Spleen (tissue), 11 donors: ENCODE measurements around the gene LENG8. TPM values are rescaled to one million over a fixed set of nuclear protein-coding genes. Genes with fewer than 3 reads are reported as not detected.

Experiments used
- DNase-seq: peaks from one replicate; pipeline ENCODE4 v3.0.0-alpha.2; 2020
- H3K27ac ChIP-seq, 8 donors: fragments of 200-600 bp; sonication (generic) in 7 of 8; 1 replicate in 4 of 8; 2 replicates in 4 of 8; pipeline versions ENCODE4 v1.5.0 to v1.8.0; 2016 to 2021; ENCODE audit warnings: inconsistent platforms in 4 of 8, mild to moderate bottlenecking in 4 of 8, moderate library complexity in 1 of 8
- H3K27me3 ChIP-seq, 7 donors: fragments of 200-600 bp; sonication (generic) in 6 of 7; replicated peaks in 1 of 7; 1 replicate in 4 of 7; 2 replicates in 3 of 7; pipeline versions ENCODE4 v1.5.0 to v1.8.0; 2016 to 2021; ENCODE audit warnings: inconsistent platforms in 3 of 7, mild to moderate bottlenecking in 1 of 7
- H3K36me3 ChIP-seq, 6 donors: fragments of 200-600 bp; sonication (generic) in 5 of 6; 1 replicate in 4 of 6; 2 replicates in 2 of 6; pipeline versions ENCODE4 v1.5.0 to v1.8.0; 2016 to 2021; ENCODE audit warnings: inconsistent platforms in 2 of 6
- H3K4me1 ChIP-seq, 6 donors: fragments of 200-600 bp; sonication (generic) in 5 of 6; 1 replicate in 3 of 6; 2 replicates in 3 of 6; pipeline versions ENCODE4 v1.5.0 to v1.8.0; 2016 to 2021; ENCODE audit warnings: inconsistent platforms in 3 of 6
- H3K4me3 ChIP-seq, 8 donors: fragments of 200-600 bp; sonication (generic) in 7 of 8; 1 replicate in 4 of 8; 2 replicates in 4 of 8; pipeline versions ENCODE4 v1.5.0 to v1.8.0; 2016 to 2021; ENCODE audit warnings: inconsistent platforms in 4 of 8, mild to moderate bottlenecking in 4 of 8, moderate library complexity in 2 of 8
- H3K9me3 ChIP-seq, 8 donors: fragments of 200-600 bp; sonication (generic) in 7 of 8; 1 replicate in 4 of 8; 2 replicates in 4 of 8; pipeline versions ENCODE4 v1.5.0 to v1.8.0; 2016 to 2021; ENCODE audit warnings: inconsistent platforms in 4 of 8
- POLR2A ChIP-seq, 3 donors: fragments of 450-650 bp; IDR thresholded peaks; one replicate each; pipeline ENCODE4 v1.5.1; 2017; ENCODE audit warnings: antibody characterized with exemption in 3 of 3, mild to moderate bottlenecking in 1 of 3
- POLR2AphosphoS5 ChIP-seq, 3 donors: sonication (generic); formaldehyde crosslinking; IDR thresholded peaks; one replicate each; pipeline ENCODE4 v1.5.1; 2017; ENCODE audit warnings: antibody characterized with exemption in 3 of 3
- WGBS, 5 donors: extraction: QIAGEN DNeasy Blood & Tissue Kit in 3 of 5; methylation state at CpG; one replicate each; pipeline versions ENCODE4 v1.1.5 to v1.1.7; 2013 to 2018; 5-methylcytosine and 5-hydroxymethylcytosine counted together
- intact Hi-C: fragments of 100-400 bp; cut with DNase I; formaldehyde crosslinking; loops from one replicate; pipeline ENCODE4 v1.15.0; 2023; ENCODE audit warnings: low total_unique reads
- polyA plus RNA-seq, 3 donors: library from polyadenylated mRNA; stranded (reverse); fragments of 200-250 nt; gene quantifications; one replicate each; pipeline ENCODE4 v1.2.1, GENCODE V29; 2013
- total RNA-seq, 7 donors: library from RNA; depleted of rRNA in 3 of 7; stranded (reverse); fragments of >200 nt in 3 of 7; fragmentation: NEBNext Ultra II Directional in 4 of 7; extraction: Animal tissue kit (Norgen Biotek cat#: 25700) in 4 of 7; gene quantifications; one replicate each; pipeline versions ENCODE4 v1.1.0 to v1.2.1, GENCODE V29; 2016 to 2021
- TF ChIP-seq, protein P1 (sequence below), 11 experiments: fragments of 200-600 bp in 7 of 11; fragments of 450-650 bp in 4 of 11; sonication (generic) in 4 of 11; IDR thresholded peaks in 8 of 11; conservative IDR thresholded peaks in 3 of 11; 1 replicate in 7 of 11; 2 replicates in 4 of 11; pipeline versions ENCODE4 v1.4.0 to v1.8.0; 2016 to 2021; ENCODE audit warnings: antibody characterized with exemption in 11 of 11, inconsistent platforms in 4 of 11, mild to moderate bottlenecking in 1 of 11
- donor health status: healthy with polysubstance abuse.
- donor health status: DM: no; HTN: no; CAD: no; lungs with moderate emphysema.
- donor health status: DM: no; HTN: no; CAD: no.
- donor health status: Bipolar disorder and iron deficiency.
- donor health status: healthy.
- donor health status: DM: no; HTN: no; CAD: no.
- donor health status: DM: yes; HTN: yes; CAD: no.

Gene LENG8
- total and polyA plus RNA-seq, 10 donors, result 69.2 to 293 (median 178) TPM

DNA sequence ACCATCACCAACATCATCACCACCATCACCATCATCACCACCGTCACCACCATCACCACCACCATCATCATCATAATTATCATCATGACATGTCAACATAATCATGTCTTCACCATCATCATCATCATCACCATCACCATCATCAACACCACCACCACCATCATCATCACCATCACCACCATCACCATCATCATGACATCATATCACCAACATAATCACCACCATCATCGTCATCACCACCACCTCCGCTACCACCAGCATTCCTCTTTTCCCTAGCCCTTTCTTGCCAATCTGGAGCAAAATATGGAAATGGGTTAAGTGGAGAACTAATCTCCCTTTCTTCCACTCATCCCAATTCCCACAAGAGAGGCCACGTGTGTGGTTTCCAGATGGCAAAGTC lies 34.8 kb upstream of the LENG8 start:
- peaks cover 0 to 44% (median 18%) of the 10 kb centered on the region in 6 donors for H3K4me1 ChIP-seq
- intact Hi-C loops, result no loop called here
- 87 to 94% (median 90%) methylated on average over 4 of the region's 4 CpGs for WGBS, 5 donors
- H3K27ac ChIP-seq, result no peak overlapping the region
- H3K4me3 ChIP-seq, result no peak overlapping the region
- TF ChIP-seq POLR2A (IDR thresholded peaks at IDR 0.05), result no peak
- TF ChIP-seq POLR2AphosphoS5 (IDR thresholded peaks at IDR 0.05), result no peak
- TF ChIP-seq, protein P1, sequence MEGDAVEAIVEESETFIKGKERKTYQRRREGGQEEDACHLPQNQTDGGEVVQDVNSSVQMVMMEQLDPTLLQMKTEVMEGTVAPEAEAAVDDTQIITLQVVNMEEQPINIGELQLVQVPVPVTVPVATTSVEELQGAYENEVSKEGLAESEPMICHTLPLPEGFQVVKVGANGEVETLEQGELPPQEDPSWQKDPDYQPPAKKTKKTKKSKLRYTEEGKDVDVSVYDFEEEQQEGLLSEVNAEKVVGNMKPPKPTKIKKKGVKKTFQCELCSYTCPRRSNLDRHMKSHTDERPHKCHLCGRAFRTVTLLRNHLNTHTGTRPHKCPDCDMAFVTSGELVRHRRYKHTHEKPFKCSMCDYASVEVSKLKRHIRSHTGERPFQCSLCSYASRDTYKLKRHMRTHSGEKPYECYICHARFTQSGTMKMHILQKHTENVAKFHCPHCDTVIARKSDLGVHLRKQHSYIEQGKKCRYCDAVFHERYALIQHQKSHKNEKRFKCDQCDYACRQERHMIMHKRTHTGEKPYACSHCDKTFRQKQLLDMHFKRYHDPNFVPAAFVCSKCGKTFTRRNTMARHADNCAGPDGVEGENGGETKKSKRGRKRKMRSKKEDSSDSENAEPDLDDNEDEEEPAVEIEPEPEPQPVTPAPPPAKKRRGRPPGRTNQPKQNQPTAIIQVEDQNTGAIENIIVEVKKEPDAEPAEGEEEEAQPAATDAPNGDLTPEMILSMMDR (IDR thresholded peaks at IDR 0.05 in 8 of 11, conservative IDR thresholded peaks at IDR 0.05 in 3 of 11), result no peak
- no peak for DNase-seq
- H3K9me3 ChIP-seq, result no peaks in the 10 kb centered on the region
- H3K27me3 ChIP-seq, result peaks cover 15 to 75% (median 41%) of the 10 kb centered on the region in 7 donors
- no peaks in the 10 kb centered on the region for H3K36me3 ChIP-seq

DNA sequence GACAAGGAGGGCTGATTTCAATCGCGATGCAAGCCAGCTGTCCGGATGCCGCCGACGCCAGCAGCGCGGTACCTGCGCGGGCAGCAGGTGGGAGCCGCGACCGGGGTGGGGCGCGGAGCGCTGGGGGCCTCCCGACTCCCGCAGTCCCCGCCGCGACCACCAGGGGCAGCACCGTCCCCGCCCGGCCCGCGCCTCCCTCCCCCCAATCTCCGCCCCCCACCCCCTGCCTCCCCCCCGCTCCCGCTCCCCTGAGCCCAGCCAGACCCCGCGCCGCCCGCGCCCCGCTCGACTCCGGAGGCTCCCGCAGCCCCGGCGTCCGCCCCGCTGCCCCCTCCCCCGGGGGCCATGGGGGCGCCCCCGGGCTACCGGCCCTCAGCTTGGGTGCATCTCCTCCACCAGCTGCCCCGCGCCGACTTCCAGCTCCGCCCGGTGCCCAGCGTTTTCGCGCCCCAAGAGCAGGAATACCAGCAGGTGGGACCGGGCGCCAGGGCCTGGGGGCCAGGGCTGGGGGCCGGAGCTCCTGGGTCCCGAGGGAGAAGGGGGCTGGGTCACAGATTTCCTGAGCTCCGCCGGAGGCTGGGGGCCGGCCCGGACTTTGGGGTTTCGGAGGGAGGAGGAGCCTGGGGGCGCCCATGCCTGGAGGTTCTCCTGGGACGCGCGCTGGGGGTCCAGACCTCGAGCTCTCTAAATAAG lies 33.6 kb upstream of the LENG8 start, which contains the start of gene TTYH1:
TSS of gene TTYH1 (plus strand) at position 257 of the 693 bp plus-strand sequence. CDS start at position 346, 89 bp downstream.
- H3K36me3 ChIP-seq, result no peaks in the 10 kb centered on the region
- peaks cover 0 to 47% (median 22%) of the 10 kb centered on the region in 6 donors for H3K4me1 ChIP-seq
- no peak for DNase-seq
- no peak for TF ChIP-seq POLR2AphosphoS5 (IDR thresholded peaks at IDR 0.05)
- TF ChIP-seq, protein P1 (IDR thresholded peaks at IDR 0.05 in 8 of 11, conservative IDR thresholded peaks at IDR 0.05 in 3 of 11), result peak in 6 of 11 experiments; percentile 19 to 61 (median 48)
- WGBS, 5 donors, result 2 to 7% (median 3%) methylated on average over 28 to 66 of the region's 68 CpGs
- H3K9me3 ChIP-seq, result no peaks in the 10 kb centered on the region
- intact Hi-C loops, result no loop called here
- H3K27ac ChIP-seq, result peak within 1 kb of the TSS in 1 of 8 donors; percentile 21
- H3K27me3 ChIP-seq, result peaks cover 15 to 84% (median 46%) of the 10 kb centered on the region in 7 donors
- peak within 1 kb of the TSS in 1 of 8 donors; percentile 37 for H3K4me3 ChIP-seq

DNA sequence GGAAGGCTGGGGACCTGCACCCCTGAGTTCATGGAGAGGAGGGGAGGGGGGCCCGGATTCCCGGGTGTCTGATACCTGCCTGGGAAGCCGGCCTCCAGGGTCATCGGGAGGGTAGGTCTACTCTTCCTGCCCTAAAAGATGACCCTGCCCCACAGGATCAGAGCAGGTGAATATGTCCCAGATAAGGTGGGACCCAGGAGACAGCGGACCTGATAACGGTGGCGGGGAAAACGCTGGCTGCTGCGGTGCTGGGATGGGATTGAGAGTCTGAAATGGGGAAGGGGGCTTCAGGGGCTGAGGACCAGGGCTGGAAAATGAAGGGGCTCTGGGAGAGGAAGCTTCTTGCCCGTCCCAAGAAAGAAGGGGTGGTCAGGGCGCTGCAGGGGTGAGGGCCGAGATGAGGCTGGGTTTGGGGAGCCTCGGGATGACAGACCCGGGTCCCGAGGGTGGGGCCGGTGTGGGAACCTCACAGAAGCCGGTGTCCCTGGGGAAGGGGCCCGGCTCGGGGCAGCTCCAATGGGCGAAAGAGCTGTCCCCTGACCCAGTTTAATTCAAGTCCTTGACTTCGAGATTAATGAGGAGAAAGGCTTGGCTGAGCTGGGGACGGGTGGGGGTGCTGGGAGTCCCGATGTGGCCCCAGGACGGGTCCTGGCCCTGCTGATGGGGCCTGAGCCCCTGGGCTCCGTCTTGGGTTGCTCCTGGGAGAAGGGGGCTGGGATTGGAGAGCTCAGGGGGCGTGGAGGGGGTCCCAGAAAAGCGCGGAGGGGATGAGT lies 32.9 kb upstream of the LENG8 start:
- H3K27ac ChIP-seq, result no peak overlapping the region
- TF ChIP-seq POLR2AphosphoS5 (IDR thresholded peaks at IDR 0.05) (no peak), POLR2A (IDR thresholded peaks at IDR 0.05) (no peak)
- TF ChIP-seq, protein P1 (IDR thresholded peaks at IDR 0.05 in 8 of 11, conservative IDR thresholded peaks at IDR 0.05 in 3 of 11), result no peak

More for the DNA sequence above, 32.9 kb upstream of the LENG8 start:
- Histone ChIP-seq H3K27me3 (peaks cover 15 to 86% (median 50%) of the 10 kb centered on the region in 7 donors), H3K4me1 (peaks cover 0 to 47% (median 24%) of the 10 kb centered on the region in 6 donors), H3K4me3 (no peak overlapping the region), H3K36me3 (no peaks in the 10 kb centered on the region), H3K9me3 (no peaks in the 10 kb centered on the region)
- 7 to 18% (median 12%) methylated on average over 27 to 28 of the region's 28 CpGs for WGBS, 5 donors
- DNase-seq, result no peak
- intact Hi-C loops, result no loop called here
